ENCODE data around the gene XG. TPM values are rescaled to one million over a fixed set of nuclear protein-coding genes. Genes with fewer than 3 reads are reported as not detected.
"Not testable (repeated sequence)": the region's sequence is repeated elsewhere in the genome, so short reads cannot be mapped to it uniquely, and the experiment has no call there.

Gene XG
- total RNA-seq, 1 donor from 2014 or later = 7.5 TPM

DNA sequence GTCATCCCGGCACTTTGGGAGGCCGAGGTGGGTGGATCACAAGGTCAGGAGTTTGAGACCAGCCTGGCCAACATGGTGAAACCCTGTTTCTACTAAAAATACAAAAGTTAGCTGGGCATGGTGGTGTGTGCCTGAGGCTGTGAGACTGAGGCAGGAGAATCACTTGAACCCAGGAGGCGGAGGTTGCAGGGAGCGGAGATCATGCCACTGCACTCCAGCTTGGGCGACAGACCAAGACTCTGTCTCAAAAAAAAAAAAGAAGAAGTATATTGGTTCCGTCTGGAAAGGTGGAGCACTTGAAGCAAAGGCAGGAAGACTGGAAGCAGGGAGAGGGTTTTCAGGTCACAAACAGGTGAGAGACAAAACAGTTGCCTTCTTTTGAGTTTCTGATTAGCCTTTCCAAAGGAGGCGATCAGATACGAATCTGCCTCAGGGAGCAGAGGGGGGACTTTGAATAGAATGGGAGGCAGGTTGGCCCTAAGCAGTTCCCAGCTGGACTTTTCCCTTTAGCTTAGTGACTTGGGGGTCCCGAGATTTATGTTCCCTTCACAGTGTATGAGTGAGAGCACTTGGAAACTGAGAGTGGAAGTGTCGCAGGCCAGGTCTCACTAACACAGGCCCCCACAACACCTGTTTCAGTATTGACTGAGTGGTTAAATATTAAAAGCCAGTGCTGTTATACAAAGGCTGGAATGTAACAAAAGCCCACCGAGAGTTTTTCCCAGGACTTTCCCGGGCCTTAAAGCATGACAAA lies 28.8 kb downstream of the XG start:
- DNase-seq = not testable (repeated sequence)

GRCh38 chrX:2781226-2781571 lies 29.4 kb downstream of the XG start:
- DNase-seq = no peak

DNA sequence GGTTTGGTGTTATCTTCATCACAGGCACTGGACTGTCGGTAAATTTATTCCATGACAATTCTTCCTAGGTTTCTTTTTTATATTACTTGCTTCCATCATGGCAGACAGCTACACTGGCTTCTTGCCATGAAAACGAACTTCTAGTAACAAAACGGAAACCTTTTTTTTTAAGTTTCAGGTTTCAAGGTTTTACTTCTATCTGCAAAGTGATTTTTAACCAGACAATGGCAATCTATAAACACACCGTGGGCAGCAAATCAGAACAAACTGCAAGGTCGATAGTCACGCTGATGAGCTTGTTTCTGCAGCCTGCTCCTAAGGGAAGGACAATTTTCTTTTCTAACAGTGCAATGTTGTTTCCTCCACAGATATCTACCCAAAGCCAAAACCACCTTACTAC lies 29.9 kb downstream of the XG start:
- DNase-seq = no peak

DNA sequence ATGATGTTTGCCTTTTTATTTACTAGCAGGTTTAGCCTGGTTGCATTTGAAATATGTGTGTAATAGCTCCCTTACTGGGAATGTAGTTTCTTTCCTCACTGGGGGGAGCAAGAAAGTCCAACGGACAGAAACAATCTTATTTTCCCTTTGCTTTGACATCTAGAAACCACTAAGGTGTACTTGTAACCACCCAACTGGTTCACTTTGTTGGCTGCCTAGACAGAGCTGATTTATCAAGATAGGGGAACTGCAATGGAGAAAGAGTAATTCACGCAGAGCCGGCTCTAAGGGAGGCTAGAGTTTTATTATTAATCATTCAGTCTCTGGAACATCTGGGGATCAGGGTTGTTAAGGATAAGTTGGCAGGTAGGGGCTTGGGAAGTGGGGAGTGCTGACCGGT lies 30.3 kb downstream of the XG start:
- DNase-seq = no peak

DNA sequence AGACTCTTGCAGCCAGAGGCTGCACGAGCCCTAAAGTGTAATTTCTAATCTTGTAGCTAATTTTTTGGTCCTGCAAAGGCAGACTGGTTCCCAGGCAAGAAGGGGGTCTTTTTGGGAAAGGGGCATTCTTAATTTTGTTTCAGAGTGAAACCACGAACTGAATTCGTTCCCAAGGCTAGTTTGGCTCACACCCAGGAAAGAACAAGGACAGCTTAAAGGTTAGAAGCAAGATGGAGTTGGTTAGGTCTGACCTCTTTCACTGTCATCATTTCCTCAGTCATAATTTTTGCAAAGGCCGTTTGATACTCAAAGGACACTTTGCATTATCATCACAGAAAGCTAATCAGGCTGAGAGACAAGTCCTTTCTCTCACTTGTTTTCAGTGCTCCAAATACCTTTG lies 30.9 kb downstream of the XG start:
- no peak for DNase-seq

DNA sequence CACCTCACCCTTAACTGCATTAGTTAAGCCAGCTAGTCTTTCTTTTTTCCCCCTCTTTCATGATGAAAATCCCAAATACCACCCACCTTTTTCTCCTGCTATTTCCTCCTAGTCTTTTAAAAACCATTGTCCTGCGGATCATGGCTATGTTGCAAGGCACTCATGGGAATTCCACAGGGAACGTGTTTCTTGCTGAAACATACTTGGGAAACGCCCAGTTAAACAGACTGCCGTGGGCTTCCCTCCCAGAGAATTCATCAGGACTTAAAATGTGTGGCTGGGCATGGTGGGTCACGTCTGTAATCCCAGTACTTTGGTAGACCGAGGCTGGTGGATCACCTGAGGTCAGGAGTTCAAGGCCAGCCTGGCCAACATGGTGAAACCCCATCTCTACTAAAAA lies 32.2 kb downstream of the XG start:
- DNase-seq = no peak

DNA sequence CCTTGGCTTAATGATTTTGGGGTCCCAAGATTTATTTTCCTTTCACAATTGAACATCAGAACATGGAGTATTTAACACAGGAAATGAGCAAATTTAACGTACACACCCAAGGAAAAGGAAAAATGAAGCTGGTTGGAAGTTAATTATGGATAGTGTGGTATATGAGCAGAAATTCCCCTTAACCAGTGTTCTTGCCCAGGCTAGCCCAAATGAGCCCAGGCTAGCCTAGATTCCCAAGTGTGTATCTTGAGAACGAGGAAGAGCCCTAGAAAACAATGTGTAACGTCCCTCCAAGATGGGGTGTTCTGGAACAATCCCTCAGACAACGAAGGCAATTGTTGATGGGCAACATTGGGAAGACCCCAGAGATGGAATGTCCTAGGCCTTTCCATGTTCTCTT lies 33.7 kb downstream of the XG start:
- no peak for DNase-seq

- DNase-seq = no peak
Observed at GRCh38 chrX:2788980-2789379, 37.1 kb downstream of the XG start.

- no peak for DNase-seq
Observed at GRCh38 chrX:2789569-2789968, 37.7 kb downstream of the XG start.

DNA sequence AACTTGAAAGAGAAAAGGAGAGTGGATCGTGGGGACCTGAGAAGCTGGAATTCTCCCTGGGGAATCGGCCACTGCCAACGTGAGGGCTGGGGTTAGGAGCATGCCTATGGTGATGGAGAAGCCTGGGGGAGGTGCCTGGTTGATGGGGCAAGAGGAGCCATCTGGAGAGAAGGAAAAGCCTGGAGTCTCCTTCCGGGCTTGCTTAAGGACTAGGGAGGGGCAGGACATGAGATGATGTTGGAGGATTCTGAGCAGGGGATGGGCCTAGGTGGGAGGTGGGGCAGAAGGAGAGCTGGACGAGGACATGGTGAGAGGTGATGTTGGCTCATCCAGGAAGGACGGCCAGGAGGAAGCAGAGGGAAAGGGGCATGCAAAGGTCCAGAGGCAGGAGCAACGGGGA lies 41.9 kb downstream of the XG start:
- no peak for DNase-seq

GRCh38 chrX:2794336-2794735 lies 42.5 kb downstream of the XG start:
- DNase-seq = no peak

DNA sequence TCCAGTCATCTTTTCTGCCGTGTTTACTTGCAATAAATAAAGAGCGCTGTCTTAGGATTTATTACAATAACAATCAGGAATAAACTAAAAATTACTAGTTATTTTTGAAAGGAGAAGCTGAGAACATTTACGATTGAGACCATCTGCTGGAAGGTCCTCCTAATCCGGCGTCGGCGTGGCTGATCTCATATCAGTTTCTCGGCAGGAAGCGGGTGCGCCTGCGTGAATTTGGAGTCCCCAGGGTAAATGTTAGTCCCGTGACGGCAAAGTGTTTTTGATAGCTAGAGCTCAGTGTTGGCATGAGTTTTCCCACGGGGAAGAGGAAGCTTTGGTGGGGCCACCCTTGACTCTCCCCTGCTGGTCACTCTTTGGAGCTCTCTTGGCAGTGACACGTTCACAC lies 45.0 kb downstream of the XG start:
- DNase-seq = not testable (repeated sequence)

- no peak for DNase-seq
Observed at GRCh38 chrX:2799369-2799768, 47.5 kb downstream of the XG start.

- DNase-seq = not testable (repeated sequence)
Observed at GRCh38 chrX:2799980-2800379, 48.1 kb downstream of the XG start.

- no peak for DNase-seq
Observed at GRCh38 chrX:2801223-2801622, 49.4 kb downstream of the XG start.

GRCh38 chrX:2802376-2803090 lies 50.7 kb downstream of the XG start:
- DNase-seq = not testable (repeated sequence)

DNA sequence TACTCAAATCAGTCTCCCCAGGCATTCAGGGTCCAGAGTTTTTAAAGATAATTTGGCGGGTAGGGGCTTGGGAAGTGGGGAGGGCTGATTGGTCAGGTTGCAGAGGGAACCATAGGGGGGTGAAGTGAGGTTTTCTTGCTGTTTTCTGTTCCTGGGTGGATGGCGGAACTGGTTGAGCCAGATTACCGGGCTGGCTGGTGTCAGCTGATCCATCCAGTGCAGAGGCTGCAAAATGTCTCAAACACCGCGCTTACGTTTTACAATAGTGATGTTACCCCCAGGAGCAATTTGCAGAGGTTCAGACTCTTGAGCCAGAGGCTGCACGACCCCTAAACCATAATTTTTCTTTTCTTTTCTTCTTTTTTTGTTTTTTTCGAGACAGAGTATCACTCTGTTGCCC lies 51.6 kb downstream of the XG start:
- DNase-seq = not testable (repeated sequence)

GRCh38 chrX:2804106-2804843 lies 52.4 kb downstream of the XG start:
- DNase-seq = not testable (repeated sequence)

- not testable (repeated sequence) for DNase-seq
Observed at GRCh38 chrX:2804858-2805257, 53.0 kb downstream of the XG start.

DNA sequence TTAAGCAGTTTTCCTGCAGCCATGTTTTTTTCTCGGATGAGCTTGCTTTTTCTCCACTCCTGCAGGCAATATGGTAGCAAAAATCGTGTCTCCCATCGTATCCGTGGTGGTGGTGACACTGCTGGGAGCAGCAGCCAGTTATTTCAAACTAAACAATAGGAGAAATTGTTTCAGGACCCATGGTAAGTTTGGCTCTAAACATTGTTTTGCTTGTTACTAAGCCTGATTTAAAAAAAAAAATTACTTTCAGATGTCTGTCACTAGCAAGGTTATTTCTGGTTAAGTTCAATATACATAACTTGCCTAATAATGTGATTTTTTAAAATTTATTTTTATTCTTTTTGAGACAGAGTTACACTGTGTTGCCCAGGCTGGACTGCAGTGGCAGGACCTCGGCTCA lies 59.4 kb downstream of the XG start:
- no peak for DNase-seq

DNA sequence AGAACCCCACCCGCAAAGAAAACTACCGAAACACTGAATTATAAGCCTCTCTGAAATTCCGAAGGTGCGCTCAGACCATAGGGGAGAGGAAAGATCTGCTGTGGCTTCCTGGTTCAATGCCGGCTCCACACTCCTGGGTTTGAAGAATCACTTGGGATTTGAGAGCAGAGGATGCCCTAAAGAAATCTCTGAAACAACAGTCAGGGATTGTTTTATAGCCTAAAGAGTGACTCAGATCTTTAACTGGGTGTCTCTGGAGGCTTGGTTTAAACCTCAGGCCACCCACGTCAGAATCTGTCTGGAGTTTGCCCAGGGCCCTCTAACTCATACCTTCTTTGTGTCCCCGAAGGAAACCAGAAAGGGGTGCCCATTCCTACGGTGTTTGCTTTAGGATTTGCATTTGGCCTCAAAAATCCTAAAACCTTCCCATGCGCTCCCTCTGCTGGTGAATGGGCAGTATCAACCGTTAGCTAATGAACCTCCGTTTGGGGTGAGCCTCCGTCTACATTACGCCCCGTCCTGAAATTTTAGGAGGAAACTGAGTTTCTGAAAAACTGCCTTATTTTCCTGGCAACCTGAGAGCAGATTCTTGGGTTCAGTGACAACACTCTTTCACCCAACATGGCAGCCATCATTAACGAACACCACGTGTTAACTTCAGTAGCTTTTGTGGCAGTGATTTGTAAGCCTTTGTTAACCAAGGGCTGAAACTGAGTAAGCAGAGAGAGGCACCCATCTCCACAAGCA lies 60.5 kb downstream of the XG start:
- not testable (repeated sequence) for DNase-seq

GRCh38 chrX:2817036-2817435 lies 65.2 kb downstream of the XG start:
- DNase-seq = no peak

All from skin of body (tissue), 2 donors.